Ovary (tissue), 9 donors: ENCODE results near the gene KRTAP10-6. TPM values are rescaled to one million over a fixed set of nuclear protein-coding genes. Genes with fewer than 3 reads are reported as not detected.

Experiments
- DNase-seq, 5 donors: peaks; one replicate each; pipeline ENCODE4 v3.0.0-alpha.2; 2019 to 2020
- H3K27ac ChIP-seq, 2 donors: fragments of 200-600 bp; one replicate each; pipeline versions ENCODE4 v1.5.1 to v1.8.0; 2019 to 2022
- H3K27me3 ChIP-seq: fragments of 200-600 bp; one replicate; pipeline ENCODE4 v1.8.0; 2022
- H3K36me3 ChIP-seq: fragments of 200-600 bp; sonication (generic); one replicate; pipeline ENCODE4 v1.5.1; 2019
- H3K4me1 ChIP-seq: one replicate; pipeline ENCODE4 v1.8.1; 2013; ENCODE audit warnings: mild to moderate bottlenecking, moderate library complexity; ENCODE audit not compliant: insufficient read depth
- H3K4me3 ChIP-seq: fragments of 200-600 bp; sonication (generic); one replicate; pipeline ENCODE4 v1.5.1; 2017
- H3K9me3 ChIP-seq, 2 donors: fragments of 200-600 bp in 1 of 2; sonication (generic) in 1 of 2; one replicate each; pipeline versions ENCODE4 v1.5.1 to v1.8.1; 2013 to 2019; ENCODE audit warnings: mild to moderate bottlenecking in 1 of 2, moderate library complexity in 1 of 2
- CTCF ChIP-seq, 3 donors: fragments of 450-650 bp in 2 of 3; fragments of 200-600 bp in 1 of 3; IDR thresholded peaks; one replicate each; pipeline versions ENCODE4 v1.5.1 to v1.8.0; 2016 to 2022; ENCODE audit warnings: antibody characterized with exemption in 3 of 3, mild to moderate bottlenecking in 1 of 3
- EP300 ChIP-seq: sonication (generic); formaldehyde crosslinking; IDR thresholded peaks from one replicate; pipeline ENCODE4 v1.6.1; 2017; ENCODE audit warnings: antibody characterized with exemption
- POLR2A ChIP-seq: fragments of 450-650 bp; IDR thresholded peaks from one replicate; pipeline ENCODE4 v1.6.1; 2017; ENCODE audit warnings: antibody characterized with exemption, mild to moderate bottlenecking, moderate library complexity
- WGBS, 3 donors: extraction: QIAGEN DNeasy Blood & Tissue Kit in 1 of 3; methylation state at CpG; one replicate each; pipeline versions ENCODE4 v1.1.5 to v1.1.7; 2013 to 2017; 5-methylcytosine and 5-hydroxymethylcytosine counted together
- intact Hi-C, 4 donors: fragments of 100-400 bp; cut with DNase I; formaldehyde crosslinking; loops; one replicate each; pipeline versions ENCODE4 v1.11.0 to v1.15.1; 2022 to 2023
- polyA plus RNA-seq, 2 donors: library from polyadenylated mRNA; stranded (reverse); fragments of 200-250 nt in 1 of 2; fragments of 350-450 nt in 1 of 2; fragmentation: Illumina TruSeq in 1 of 2; extraction: RNeasy Lipid Tissue Mini Kit (QIAGEN cat#74804) in 1 of 2; gene quantifications; one replicate each; pipeline ENCODE4 v1.2.3, GENCODE V29; 2013 to 2014
- total RNA-seq, 7 donors: library from RNA; depleted of rRNA in 2 of 7; stranded (reverse); fragments of >200 nt in 2 of 7; fragmentation: NEBNext Ultra II Directional in 3 of 7; extraction: Animal tissue kit (Norgen Biotek cat#: 25700) in 3 of 7; gene quantifications; one replicate each; pipeline versions ENCODE4 v1.1.0 to v1.2.4, GENCODE V29; 2016 to 2023
- donor health status: DM: no; HTN: no; CAD: no; lungs with moderate emphysema.
- donor health status: DM: no; HTN: no; CAD: no.
- donor health status: Bipolar disorder and iron deficiency.
- donor health status: DM: yes; HTN: yes; CAD: no.
- donor health status: DM: no; HTN: no; CAD: no.
- donor health status: DM: yes; HTN: yes; CAD: no.

Gene KRTAP10-6
- total and polyA plus RNA-seq, 9 donors, result not detected

DNA sequence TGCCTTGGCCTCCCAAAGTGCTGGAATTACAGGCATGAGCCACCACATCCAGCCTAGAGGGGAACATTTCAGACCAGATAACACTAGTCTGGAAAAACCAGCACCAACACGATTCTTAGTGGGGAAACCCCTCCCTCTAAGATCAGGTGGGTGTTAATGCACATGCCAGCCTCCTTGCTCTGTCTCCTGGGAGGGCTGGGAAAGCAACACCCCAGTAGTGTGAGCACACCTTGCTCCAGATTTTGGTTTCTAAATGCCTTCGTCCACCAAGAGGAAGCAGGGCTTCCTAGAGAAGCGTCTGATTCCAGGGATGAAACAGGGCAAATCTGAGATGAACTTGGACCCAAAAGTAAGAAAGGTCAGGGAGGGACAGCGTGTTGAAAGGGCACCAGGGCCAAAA is 21.0 kb downstream of the KRTAP10-6 start:
- 71 to 84% (median 82%) methylated on average over 4 of the region's 4 CpGs for WGBS, 3 donors
- DNase-seq, result no peak
- no peaks in the 10 kb centered on the region for H3K9me3 ChIP-seq
- H3K36me3 ChIP-seq, result no peaks in the 10 kb centered on the region
- H3K4me1 ChIP-seq, result no peaks in the 10 kb centered on the region
- intact Hi-C loops, result no loop called here
- no peak overlapping the region for H3K4me3 ChIP-seq
- no peak overlapping the region for H3K27ac ChIP-seq
- no peaks in the 10 kb centered on the region for H3K27me3 ChIP-seq
- TF ChIP-seq EP300 (no peak), CTCF (IDR thresholded peaks at IDR 0.05) (no peak), POLR2A (no peak)

- Histone ChIP-seq H3K27ac (no peak overlapping the region), H3K4me3 (no peak overlapping the region), H3K36me3 (no peaks in the 10 kb centered on the region), H3K4me1 (no peaks in the 10 kb centered on the region), H3K9me3 (no peaks in the 10 kb centered on the region), H3K27me3 (no peaks in the 10 kb centered on the region)
- DNase-seq, result no peak
- WGBS, 3 donors, result 77 to 81% (median 79%) methylated on average over 12 of the region's 12 CpGs
- intact Hi-C loops, result no loop called here
- TF ChIP-seq CTCF (IDR thresholded peaks at IDR 0.05), result no peak
- no peak for TF ChIP-seq POLR2A
These were observed 22.3 kb downstream of the KRTAP10-6 start for GRCh38 chr21:44569861-44570517.

DNA sequence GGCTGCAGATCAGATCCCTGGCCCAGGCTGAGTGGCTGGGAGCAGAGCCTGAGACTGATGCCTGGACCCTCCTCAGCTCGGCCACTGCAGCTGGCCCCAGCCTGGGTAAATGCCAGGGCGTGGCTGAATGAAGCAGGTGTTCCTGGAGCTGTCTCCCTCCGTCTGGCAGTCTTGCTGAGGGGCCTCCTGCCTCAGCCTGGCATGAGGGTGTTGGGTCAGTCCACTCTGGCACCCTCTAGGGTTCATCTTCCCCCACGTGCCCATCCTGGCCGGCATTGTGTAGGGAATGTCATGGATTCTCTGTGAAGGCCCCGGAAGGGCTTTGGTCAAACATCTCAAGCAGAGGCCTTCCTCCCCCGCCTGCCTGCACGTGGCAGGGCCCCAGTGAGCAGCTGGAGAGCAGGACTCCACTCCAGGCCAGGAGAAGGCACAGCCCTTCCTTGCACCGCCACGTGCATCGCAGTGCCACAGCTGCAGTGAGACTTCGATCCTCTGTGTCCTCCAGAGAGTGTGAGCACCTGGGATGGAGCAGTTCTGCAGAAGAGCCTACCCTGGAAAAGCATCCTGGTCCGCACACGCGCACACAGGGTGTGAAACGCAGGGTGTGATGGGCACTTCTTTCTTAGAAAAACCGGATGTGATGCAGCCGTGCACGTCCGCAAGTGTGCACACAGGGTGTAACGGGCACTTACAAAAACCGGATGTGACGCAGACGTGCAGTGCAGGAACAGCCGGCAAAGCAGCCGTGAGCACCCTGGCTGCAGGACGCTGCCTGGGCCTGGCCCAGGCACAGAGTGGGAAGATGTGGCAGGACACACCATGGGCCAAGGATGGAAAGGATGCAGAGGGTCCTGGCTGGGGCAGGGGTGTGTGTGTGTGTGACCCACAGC is 23.4 kb downstream of the KRTAP10-6 start:
- H3K27me3 ChIP-seq, result no peaks in the 10 kb centered on the region
- no peak for TF ChIP-seq EP300
- no peak for TF ChIP-seq CTCF (IDR thresholded peaks at IDR 0.05)
- TF ChIP-seq POLR2A, result no peak
- H3K36me3 ChIP-seq, result no peaks in the 10 kb centered on the region
- 64 to 71% (median 68%) methylated on average over 27 of the region's 27 CpGs for WGBS, 3 donors
- H3K27ac ChIP-seq, result no peak overlapping the region
- H3K4me3 ChIP-seq, result no peak overlapping the region
- H3K4me1 ChIP-seq, result no peaks in the 10 kb centered on the region
- no peaks in the 10 kb centered on the region for H3K9me3 ChIP-seq
- intact Hi-C loops, result no loop called here
- no peak for DNase-seq

- Histone ChIP-seq H3K4me3 (no peak overlapping the region), H3K36me3 (no peaks in the 10 kb centered on the region), H3K27me3 (no peaks in the 10 kb centered on the region), H3K9me3 (no peaks in the 10 kb centered on the region), H3K4me1 (no peaks in the 10 kb centered on the region), H3K27ac (no peak overlapping the region)
- WGBS, 3 donors, result 74 to 77% (median 75%) methylated on average over 12 of the region's 12 CpGs
- intact Hi-C loops, result no loop called here
- TF ChIP-seq POLR2A (no peak), CTCF (IDR thresholded peaks at IDR 0.05) (no peak), EP300 (no peak)
- DNase-seq, result no peak
These were observed 24.0 kb downstream of the KRTAP10-6 start for GRCh38 chr21:44568261-44568660.
